ENCODE measurements around the gene GNAI1.

GNAI1 gene

GRCh38 chr7:80187727-80188126 lies 53.1 kb downstream of the GNAI1 start:
- TF ChIP-seq CTCF (IDR thresholded peaks at IDR 0.05; ENCODE audit: low read depth, low read length, poor library complexity, severe bottlenecking) = no peak
- no peak for TF ChIP-seq EZH2phosphoT487 (IDR thresholded peaks at IDR 0.05; ENCODE audit: borderline replicate concordance, low read length)
- Histone ChIP-seq H3K4me2 (ENCODE audit: low read length) (no peak overlapping the region), H3K9me3 (ENCODE audit: control insufficient read depth, insufficient read depth, low read length) (no peaks in the 10 kb centered on the region), H3K4me3 (ENCODE audit: low read length) (no peak overlapping the region), H3K9me2 (replicated peaks; ENCODE audit: control insufficient read depth, low read length) (no peaks in the 10 kb centered on the region), H3F3A (ENCODE audit: control insufficient read depth, insufficient read depth) (no peaks in the 10 kb centered on the region), H3K27me3 (ENCODE audit: control insufficient read depth, low read length) (no peaks in the 10 kb centered on the region), H3K79me2 (ENCODE audit: control insufficient read depth, low read length) (no peaks in the 10 kb centered on the region), H3K36me3 (ENCODE audit: control insufficient read depth, low read length) (no peaks in the 10 kb centered on the region), H3K4me1 (ENCODE audit: control insufficient read depth, low read length) (no peaks in the 10 kb centered on the region), H3K27ac (ENCODE audit: low read depth, low read length) (no peak overlapping the region), H4K20me1 (ENCODE audit: control insufficient read depth, insufficient read depth, low read depth, low read length) (no peaks in the 10 kb centered on the region)

GRCh38 chr7:80189638-80190037 lies 55.0 kb downstream of the GNAI1 start:
- Histone ChIP-seq H3K4me2 (ENCODE audit: low read length) (no peak overlapping the region), H4K20me1 (ENCODE audit: control insufficient read depth, insufficient read depth, low read depth, low read length) (no peaks in the 10 kb centered on the region), H3K9me3 (ENCODE audit: control insufficient read depth, insufficient read depth, low read length) (no peaks in the 10 kb centered on the region)

GRCh38 chr7:80197627-80198026 lies 63.0 kb downstream of the GNAI1 start:
- Histone ChIP-seq H3K27ac (ENCODE audit: low read depth, low read length) (no peak overlapping the region), H3K27me3 (ENCODE audit: control insufficient read depth, low read length) (no peaks in the 10 kb centered on the region), H3K79me2 (ENCODE audit: control insufficient read depth, low read length) (no peaks in the 10 kb centered on the region), H4K20me1 (ENCODE audit: control insufficient read depth, insufficient read depth, low read depth, low read length) (no peaks in the 10 kb centered on the region), H3K4me3 (ENCODE audit: low read length) (no peak overlapping the region), H3F3A (ENCODE audit: control insufficient read depth, insufficient read depth) (no peaks in the 10 kb centered on the region), H3K9me3 (ENCODE audit: control insufficient read depth, insufficient read depth, low read length) (no peaks in the 10 kb centered on the region), H3K4me1 (ENCODE audit: control insufficient read depth, low read length) (no peaks in the 10 kb centered on the region), H3K36me3 (ENCODE audit: control insufficient read depth, low read length) (no peaks in the 10 kb centered on the region), H3K9me2 (replicated peaks; ENCODE audit: control insufficient read depth, low read length) (no peaks in the 10 kb centered on the region), H3K4me2 (ENCODE audit: low read length) (no peak overlapping the region)
- TF ChIP-seq EZH2phosphoT487 (IDR thresholded peaks at IDR 0.05; ENCODE audit: borderline replicate concordance, low read length) = no peak
- TF ChIP-seq CTCF (IDR thresholded peaks at IDR 0.05; ENCODE audit: low read depth, low read length, poor library complexity, severe bottlenecking) = no peak

More at GRCh38 chr7:80189638-80190037, 55.0 kb downstream of the GNAI1 start:
- Histone ChIP-seq H3K79me2 (ENCODE audit: control insufficient read depth, low read length) (no peaks in the 10 kb centered on the region), H3K27me3 (ENCODE audit: control insufficient read depth, low read length) (no peaks in the 10 kb centered on the region), H3F3A (ENCODE audit: control insufficient read depth, insufficient read depth) (no peaks in the 10 kb centered on the region), H3K4me1 (ENCODE audit: control insufficient read depth, low read length) (no peaks in the 10 kb centered on the region), H3K9me2 (replicated peaks; ENCODE audit: control insufficient read depth, low read length) (no peaks in the 10 kb centered on the region), H3K4me3 (ENCODE audit: low read length) (no peak overlapping the region), H3K36me3 (ENCODE audit: control insufficient read depth, low read length) (no peaks in the 10 kb centered on the region), H3K27ac (ENCODE audit: low read depth, low read length) (no peak overlapping the region)
- no peak for TF ChIP-seq CTCF (IDR thresholded peaks at IDR 0.05; ENCODE audit: low read depth, low read length, poor library complexity, severe bottlenecking)
- TF ChIP-seq EZH2phosphoT487 (IDR thresholded peaks at IDR 0.05; ENCODE audit: borderline replicate concordance, low read length) = no peak

DNA sequence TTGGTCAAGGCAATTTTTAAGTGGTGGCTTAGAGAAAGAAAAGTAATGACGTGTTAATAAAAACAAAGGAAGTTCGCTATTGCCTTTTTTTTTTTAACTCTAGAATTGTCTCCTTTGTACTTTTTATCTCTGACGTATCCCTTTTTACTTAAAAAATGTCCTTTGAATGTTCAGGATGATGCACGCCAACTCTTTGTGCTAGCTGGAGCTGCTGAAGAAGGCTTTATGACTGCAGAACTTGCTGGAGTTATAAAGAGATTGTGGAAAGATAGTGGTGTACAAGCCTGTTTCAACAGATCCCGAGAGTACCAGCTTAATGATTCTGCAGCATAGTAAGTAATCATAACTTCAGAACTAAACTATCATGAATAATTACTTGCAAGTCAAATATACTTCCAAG lies 64.4 kb downstream of the GNAI1 start:
- no peaks in the 10 kb centered on the region for H4K20me1 ChIP-seq (ENCODE audit: control insufficient read depth, insufficient read depth, low read depth, low read length)
- no peaks in the 10 kb centered on the region for H3K4me1 ChIP-seq (ENCODE audit: control insufficient read depth, low read length)
- no peaks in the 10 kb centered on the region for H3K9me3 ChIP-seq (ENCODE audit: control insufficient read depth, insufficient read depth, low read length)
- no peaks in the 10 kb centered on the region for H3F3A ChIP-seq (ENCODE audit: control insufficient read depth, insufficient read depth)
- TF ChIP-seq CTCF (IDR thresholded peaks at IDR 0.05; ENCODE audit: low read depth, low read length, poor library complexity, severe bottlenecking) (no peak), EZH2phosphoT487 (IDR thresholded peaks at IDR 0.05; ENCODE audit: borderline replicate concordance, low read length) (no peak)
- no peaks in the 10 kb centered on the region for H3K9me2 ChIP-seq (replicated peaks; ENCODE audit: control insufficient read depth, low read length)
- H3K36me3 ChIP-seq (ENCODE audit: control insufficient read depth, low read length) = no peaks in the 10 kb centered on the region
- no peak overlapping the region for H3K27ac ChIP-seq (ENCODE audit: low read depth, low read length)
- no peak overlapping the region for H3K4me3 ChIP-seq (ENCODE audit: low read length)
- H3K79me2 ChIP-seq (ENCODE audit: control insufficient read depth, low read length) = no peaks in the 10 kb centered on the region
- no peak overlapping the region for H3K4me2 ChIP-seq (ENCODE audit: low read length)
- H3K27me3 ChIP-seq (ENCODE audit: control insufficient read depth, low read length) = no peaks in the 10 kb centered on the region
